Measurements from ENCODE around the gene SETBP1. TPM values are rescaled to one million over a fixed set of nuclear protein-coding genes. Genes with fewer than 3 reads are reported as not detected.
"Not testable (repeated sequence)": the region's sequence is repeated elsewhere in the genome, so short reads cannot be mapped to it uniquely, and the experiment has no call there.

The SETBP1 gene
- total RNA-seq, 3 donors from 2014 or later: 15.0 to 97.2 (median 17.8) TPM

- intact Hi-C loops (cut with DNase I, micrococcal nuclease): no loop called here
- Histone ChIP-seq H3K4me1 (ENCODE audit: low read depth) (peaks cover 4% of the 10 kb centered on the region), H3K36me3 (ENCODE audit: low read depth) (no peaks in the 10 kb centered on the region), H3K9me3 (no peaks in the 10 kb centered on the region), H3K4me3 (no peak overlapping the region)
- DNase-seq: no peak
- peak; percentile 18 for ATAC-seq
- no peak for TF ChIP-seq CTCF (IDR thresholded peaks at IDR 0.05)
Measured at GRCh38 chr18:44719519-44720060, 38.9 kb downstream of the SETBP1 start.

GRCh38 chr18:44721748-44722147 is 41.1 kb downstream of the SETBP1 start:
- H3K36me3 ChIP-seq (ENCODE audit: low read depth); H3K4me3 ChIP-seq; DNase-seq; intact Hi-C loops (cut with DNase I, micrococcal nuclease); H3K9me3 ChIP-seq: not testable (repeated sequence)
- peak; percentile 17 for ATAC-seq
- peaks cover 15% of the 10 kb centered on the region for H3K4me1 ChIP-seq (ENCODE audit: low read depth)

GRCh38 chr18:44723411-44723810 is 42.7 kb downstream of the SETBP1 start:
- DNase-seq (no peak), ATAC-seq (no peak)
- intact Hi-C loops (cut with DNase I, micrococcal nuclease): no loop called here
- TF ChIP-seq CTCF (IDR thresholded peaks at IDR 0.05): no peak
- peaks cover 15% of the 10 kb centered on the region for H3K4me1 ChIP-seq (ENCODE audit: low read depth)
- H3K36me3 ChIP-seq (ENCODE audit: low read depth): no peaks in the 10 kb centered on the region
- H3K4me3 ChIP-seq: no peak overlapping the region
- H3K9me3 ChIP-seq: no peaks in the 10 kb centered on the region

GRCh38 chr18:44724105-44724778 is 43.6 kb downstream of the SETBP1 start:
- Histone ChIP-seq H3K9me3 (no peaks in the 10 kb centered on the region), H3K4me1 (ENCODE audit: low read depth) (peaks cover 15% of the 10 kb centered on the region), H3K36me3 (ENCODE audit: low read depth) (no peaks in the 10 kb centered on the region), H3K4me3 (no peak overlapping the region)
- no peak for TF ChIP-seq CTCF (IDR thresholded peaks at IDR 0.05)
- intact Hi-C loops (cut with DNase I, micrococcal nuclease): no loop called here
- DNase-seq (no peak), ATAC-seq (no peak)

GRCh38 chr18:44725300-44726058 is 44.8 kb downstream of the SETBP1 start:
- no peaks in the 10 kb centered on the region for H3K36me3 ChIP-seq (ENCODE audit: low read depth)
- TF ChIP-seq CTCF (IDR thresholded peaks at IDR 0.05): no peak
- ATAC-seq (peak; percentile 74), DNase-seq (peak; percentile 47 to 78 (median 51))
- no peak overlapping the region for H3K4me3 ChIP-seq
- no peaks in the 10 kb centered on the region for H3K9me3 ChIP-seq
- intact Hi-C loops (cut with DNase I, micrococcal nuclease): no loop called here
- peaks cover 18% of the 10 kb centered on the region for H3K4me1 ChIP-seq (ENCODE audit: low read depth)

- ATAC-seq (no peak), DNase-seq (no peak)
- peaks cover 20% of the 10 kb centered on the region for H3K4me1 ChIP-seq (ENCODE audit: low read depth)
- no peaks in the 10 kb centered on the region for H3K36me3 ChIP-seq (ENCODE audit: low read depth)
- intact Hi-C loops (cut with DNase I, micrococcal nuclease): no loop called here
- TF ChIP-seq CTCF (IDR thresholded peaks at IDR 0.05): no peak
- no peaks in the 10 kb centered on the region for H3K9me3 ChIP-seq
- no peak overlapping the region for H3K4me3 ChIP-seq
Measured at GRCh38 chr18:44726059-44726421, 45.4 kb downstream of the SETBP1 start.

Data from mucosa of descending colon (tissue), 3 donors.